ENCODE results near the gene ANKRD35.

The ANKRD35 gene

DNA sequence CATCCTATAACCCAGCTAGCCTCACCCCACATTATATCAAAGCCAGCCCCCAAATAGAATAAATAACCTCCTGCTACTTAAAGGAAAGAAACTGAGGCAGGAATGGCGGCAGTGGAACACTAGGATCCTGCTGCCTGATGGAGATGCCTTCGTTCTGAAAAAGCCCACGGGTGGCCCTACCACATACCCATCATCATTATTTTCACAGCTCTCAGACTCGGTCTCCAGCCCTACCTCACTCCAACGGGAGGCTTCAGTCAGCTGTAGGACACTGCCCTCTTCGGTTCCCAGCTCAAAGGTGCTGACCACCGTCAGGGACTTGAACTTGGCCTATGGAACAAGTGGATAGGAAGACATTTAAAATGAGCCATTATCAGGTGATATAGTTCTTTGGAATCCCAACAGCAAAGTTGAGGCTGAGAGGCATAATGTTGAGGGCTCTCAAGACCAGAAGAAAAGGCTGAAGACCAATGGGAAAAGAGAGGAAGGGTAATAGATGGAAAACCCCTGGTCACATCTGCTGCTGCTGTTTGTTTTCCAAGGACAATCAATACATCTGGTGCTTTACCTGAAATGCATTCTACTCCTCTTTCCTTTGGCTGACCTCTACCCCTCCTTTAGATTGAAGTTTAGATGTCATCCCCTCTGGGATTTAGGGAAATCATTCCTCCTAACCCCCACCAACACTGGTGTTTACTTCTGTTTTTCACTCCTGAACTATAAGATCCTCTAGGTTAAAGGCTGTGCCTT, 7.8 kb upstream of the ANKRD35 start:
- DNase-seq (ENCODE audit: low spot score), result no peak

DNA sequence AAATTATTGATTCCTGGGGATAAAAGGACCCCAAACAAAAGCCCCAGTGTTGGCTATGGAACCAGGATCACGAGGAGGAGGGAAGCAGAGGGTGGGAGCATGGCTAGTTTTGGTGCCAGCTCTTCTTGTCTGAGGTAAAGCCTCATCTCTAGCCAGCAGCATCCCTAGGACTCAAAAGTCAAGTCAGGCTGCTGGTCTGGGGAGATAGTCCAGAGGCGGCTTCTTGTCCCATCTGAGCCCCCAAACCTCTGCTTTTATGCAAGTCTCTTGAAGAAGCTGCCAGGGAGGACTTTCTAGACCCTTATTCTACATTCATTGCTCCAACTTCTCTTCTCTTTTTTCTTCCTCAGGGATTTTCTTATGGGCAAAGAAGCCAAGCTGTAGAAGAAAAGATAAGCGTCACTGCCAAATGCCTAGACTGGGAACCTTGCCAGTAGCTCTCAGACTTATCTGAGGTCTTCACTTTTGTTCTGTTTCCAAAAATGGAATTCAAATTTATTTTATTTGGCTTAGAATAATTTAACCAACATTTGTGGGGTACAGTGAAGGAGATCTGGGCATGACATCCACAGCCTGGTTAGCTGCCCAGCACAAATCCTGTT, 6.9 kb upstream of the ANKRD35 start:
- no peak for DNase-seq (ENCODE audit: low spot score)

DNA sequence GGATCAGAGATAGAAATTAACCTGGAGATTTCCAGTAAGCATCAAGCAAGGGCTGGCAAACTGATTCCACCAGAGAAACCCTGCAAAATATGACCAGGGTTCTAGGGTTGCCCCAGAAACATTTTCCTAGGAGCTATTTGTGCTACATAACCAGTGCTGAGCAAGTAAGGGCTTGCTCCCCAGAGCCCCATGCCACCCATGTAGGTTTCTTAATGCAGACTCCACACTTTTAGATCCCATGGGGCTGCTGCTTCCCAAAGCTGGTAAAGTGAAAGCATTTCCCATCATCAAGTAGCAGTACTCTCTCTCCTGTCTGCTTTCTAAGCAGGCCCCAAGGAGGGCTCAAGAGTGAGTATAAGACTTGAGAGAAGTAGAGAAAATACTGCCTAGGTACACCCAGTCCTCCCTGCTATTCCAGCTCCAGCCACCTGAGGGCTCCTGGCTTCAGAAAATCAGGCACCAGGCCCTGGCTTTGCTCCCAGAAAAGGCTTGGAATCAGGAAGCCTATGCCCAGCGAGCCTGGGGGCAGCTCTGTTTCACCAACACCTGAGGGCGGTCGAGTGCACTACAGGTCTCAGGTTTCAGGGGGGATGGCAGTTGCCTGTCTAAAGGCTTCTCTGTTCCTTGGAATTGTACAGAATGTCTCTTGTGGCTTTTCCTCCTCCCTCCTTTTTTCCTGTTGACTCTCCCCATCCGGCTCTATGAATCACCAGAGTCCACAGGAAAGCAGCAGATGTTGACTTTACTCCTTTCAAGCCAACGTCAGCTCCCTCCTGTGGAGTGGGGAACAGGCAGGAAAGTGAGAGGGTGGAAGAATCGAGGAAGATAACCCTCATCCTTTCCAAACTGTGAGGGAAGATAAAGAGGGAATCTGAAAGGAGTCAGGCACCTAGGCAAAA, 6.2 kb upstream of the ANKRD35 start:
- DNase-seq (ENCODE audit: low spot score), result peak; percentile 95

DNA sequence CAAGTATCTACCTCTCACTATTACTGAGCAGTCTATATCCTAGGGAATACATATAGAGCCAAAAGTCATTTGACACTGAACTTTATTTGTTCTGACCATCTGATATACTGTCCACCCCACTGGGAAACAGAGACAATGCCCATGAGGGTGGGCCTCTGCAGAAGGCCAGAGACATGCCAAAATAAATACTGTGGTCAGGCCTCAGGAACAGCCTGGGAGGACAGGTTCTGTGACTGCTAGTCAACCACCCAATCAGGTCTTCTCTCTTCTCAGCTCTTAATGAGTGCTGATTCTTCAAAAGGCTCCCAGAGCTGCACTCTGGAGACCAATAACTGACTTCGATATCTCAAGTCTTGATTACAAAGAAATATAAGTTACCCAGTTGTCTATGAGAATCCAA, 5.5 kb upstream of the ANKRD35 start:
- DNase-seq (ENCODE audit: low spot score), result no peak

GRCh38 chr1:145889722-145890121, 4.1 kb upstream of the ANKRD35 start:
- DNase-seq (ENCODE audit: low spot score), result no peak

DNA sequence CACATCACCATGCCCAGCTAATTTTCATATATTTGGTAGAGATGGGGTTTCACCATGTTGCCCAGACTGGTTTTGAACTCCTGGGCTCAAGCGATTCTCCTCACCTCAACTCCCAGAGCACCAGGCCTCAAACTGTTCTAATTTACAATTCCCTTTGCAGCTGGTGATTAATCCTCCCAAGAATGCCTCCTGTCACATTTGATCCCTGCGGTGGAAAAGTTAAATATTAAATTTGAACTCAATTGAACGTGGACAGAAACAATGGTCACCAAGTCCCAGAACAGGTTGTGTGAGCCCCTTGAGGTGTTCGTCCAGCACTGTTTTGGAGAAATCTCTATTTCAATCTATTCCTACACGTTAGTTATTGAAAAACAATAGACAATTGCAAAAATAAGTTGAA, 2.0 kb upstream of the ANKRD35 start:
- DNase-seq (ENCODE audit: low spot score), result no peak

DNA sequence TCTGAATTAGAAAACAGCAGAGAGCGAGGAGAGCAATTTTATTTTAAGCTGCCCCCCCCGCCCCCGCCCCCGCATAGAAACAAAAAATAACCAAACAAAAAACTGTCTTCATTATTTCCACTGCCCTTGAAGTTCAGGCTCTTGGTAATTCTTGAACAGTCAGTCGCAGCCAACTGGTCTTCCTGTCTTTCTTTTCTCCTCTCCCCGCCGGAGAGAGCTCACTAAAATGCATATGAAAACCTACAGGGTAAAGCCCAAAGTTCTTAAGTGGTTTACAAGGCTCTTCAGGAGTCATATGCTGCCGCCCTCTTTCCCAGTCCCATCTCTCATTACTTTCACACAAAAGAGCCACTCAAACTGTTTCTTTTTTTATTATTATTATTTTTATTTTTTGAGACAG, 1.1 kb upstream of the ANKRD35 start:
- DNase-seq (ENCODE audit: low spot score), result no peak

DNA sequence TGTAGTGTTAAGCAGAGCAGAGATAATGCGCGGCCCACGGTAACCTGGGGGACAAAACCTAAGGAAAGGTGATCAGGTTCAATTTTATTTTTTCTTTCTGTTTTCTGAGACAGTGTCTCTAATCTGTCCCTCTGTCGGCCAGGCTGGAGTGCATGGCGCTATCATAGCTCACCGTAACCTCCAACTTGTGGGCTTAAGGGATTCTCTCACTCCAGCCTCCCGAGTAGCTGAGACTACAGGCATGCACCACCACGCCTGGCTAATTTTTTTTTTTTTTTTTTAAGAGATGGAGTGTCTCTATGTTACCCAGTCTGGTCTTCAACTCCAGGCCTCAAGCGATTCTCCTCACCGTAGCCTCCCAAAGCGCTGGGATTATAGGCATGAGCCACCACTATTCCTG, 724 bp upstream of the ANKRD35 start:
- DNase-seq (ENCODE audit: low spot score), result no peak

DNA sequence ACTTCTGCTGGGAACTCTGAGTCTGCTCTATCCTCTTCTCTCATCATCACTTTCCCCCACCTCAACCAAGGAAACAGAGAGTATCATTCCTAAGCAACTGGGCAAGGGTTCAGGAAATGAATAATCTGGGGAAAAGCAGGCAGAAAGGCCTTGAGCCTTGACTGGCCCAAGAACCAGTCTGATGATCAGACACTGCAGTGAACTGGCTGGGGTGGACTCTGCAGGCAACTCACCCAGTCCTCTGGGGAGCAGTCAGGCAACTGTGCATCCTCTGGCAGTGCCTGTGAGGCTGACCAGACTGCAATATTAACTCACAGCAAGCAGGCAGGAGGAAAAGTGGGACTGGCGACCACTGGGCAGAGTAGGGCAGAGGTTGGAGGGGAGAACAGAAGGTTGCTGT, 991 bp downstream of the ANKRD35 start:
- DNase-seq (ENCODE audit: low spot score), result no peak

- no peak for DNase-seq (ENCODE audit: low spot score)
These were observed 5.9 kb downstream of the ANKRD35 start for GRCh38 chr1:145879775-145880174.

DNA sequence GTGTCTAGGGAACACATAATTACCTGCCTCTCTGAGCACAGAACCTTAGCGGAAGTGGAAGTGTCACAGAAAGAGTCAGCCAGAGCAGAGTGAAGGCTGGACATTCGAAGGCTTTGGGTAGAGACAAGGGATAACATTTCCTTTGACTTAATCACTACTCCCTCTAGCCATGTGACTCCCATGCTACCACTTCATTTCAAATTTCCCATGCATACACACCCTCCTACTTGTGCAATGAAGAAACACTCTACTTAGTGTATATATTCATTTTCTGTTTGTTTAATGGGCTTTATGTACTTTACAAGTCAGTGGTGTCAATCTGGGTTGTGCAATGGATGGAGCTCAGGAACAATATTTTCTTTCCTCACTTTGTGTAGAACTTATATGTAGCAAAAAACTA, 6.9 kb downstream of the ANKRD35 start:
- DNase-seq (ENCODE audit: low spot score), result no peak

DNA sequence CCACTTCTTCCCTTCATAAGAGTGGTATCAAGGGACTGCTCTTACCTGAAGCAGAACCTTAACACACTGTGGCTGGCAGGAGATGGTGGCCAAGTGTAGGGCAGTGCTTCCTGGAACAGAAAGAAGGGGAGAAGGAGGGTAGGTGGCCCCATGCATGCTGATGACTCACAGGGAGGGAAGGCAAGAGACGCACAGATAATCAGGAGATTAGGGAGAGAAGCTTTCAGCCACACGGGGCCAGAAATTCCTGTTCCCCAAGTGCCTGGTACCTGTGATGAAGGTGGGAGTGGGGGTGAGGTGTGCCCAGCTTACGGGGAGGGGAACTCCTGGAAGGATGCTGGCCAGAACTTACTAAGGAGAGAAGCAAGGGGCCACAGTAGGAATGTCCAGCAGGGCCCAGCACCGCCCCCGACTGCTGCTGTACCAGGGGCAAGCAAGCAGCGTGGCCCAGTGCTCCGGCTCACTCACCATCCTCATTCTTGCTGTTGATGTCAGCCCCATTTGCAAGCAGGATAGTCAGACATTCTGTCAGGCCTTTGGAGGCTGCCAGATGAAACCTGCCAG, 7.7 kb downstream of the ANKRD35 start:
- no peak for DNase-seq (ENCODE audit: low spot score)

- DNase-seq (ENCODE audit: low spot score), result no peak
These were observed 11.0 kb downstream of the ANKRD35 start for GRCh38 chr1:145874646-145875045.

DNA sequence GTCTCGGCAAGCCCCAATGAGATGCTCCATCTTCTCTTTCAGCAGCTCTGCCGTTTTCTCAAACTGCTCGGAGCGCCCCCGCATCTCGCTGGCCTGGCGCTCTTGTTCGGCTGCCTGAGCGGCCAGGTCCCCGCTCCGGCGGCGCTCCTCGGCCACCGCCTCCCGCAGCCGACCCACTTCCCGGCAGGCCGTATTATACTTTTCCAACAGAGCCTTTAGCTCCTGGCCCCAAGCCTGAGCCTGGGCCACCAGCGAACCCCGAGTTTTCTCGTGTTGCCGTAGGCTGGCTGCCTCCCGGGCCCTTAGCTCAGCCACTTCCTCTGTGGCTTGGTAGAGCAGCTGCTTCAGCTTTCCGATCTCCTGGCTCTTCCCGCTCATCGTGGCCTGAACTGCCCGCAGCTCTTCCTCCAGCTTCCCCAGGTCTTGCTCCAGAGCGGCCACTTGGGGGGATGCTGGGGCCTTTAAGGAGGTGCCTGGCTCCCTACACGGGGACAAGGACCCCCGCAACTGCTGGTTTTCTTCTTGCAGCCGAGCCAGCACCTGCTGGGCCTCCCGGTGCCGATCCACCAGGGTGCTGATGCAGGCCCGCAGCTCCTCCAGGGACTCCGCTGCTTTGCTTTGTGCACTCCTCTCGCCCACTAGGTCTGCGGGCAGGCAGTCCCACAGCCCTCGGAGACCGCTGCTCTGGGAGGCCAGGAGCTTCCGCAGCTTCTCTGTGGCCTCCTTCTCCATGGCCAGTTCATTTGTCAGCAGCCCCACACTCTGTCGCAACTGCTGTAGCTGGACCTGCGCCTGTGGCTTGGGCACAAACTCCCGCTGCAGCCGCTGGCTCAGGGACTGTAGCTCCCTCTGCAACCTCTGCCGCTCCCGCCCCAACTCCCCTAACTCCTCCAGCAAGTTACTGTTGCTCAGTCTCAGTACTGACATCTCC, 13.4 kb downstream of the ANKRD35 start:
- DNase-seq (ENCODE audit: low spot score), result peak; percentile 80

- no peak for DNase-seq (ENCODE audit: low spot score)
These were observed 17.4 kb downstream of the ANKRD35 start for GRCh38 chr1:145868232-145868631.

- no peak for DNase-seq (ENCODE audit: low spot score)
These were observed 22.2 kb downstream of the ANKRD35 start for GRCh38 chr1:145863282-145864018.

DNA sequence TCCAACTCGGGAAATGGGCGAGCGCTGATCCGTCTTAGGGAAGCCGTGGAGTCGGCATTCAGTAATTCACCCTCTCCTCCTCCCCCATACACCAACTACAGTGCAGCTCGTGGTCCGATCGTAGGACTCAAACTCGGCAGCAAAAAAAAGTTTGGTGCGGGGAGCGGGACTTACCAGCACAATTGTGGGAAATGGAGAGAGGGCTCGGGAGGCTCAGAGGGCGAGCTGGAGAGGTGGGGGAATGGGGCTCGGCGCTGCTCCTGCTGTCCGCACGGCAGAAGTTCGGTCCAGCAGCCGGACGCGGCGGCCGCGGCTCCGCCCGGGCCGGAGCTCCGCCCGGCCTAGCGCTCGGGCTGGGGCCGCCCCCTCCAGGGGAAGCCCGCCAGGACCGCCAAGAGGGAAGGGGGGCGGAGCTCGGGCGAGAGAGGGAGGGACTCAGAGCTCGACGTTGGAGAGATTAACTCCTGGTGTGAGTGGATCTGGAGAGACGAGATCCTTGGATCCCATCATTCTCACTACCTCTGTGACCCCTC, 26.1 kb downstream of the ANKRD35 start:
- peak; percentile 86 for DNase-seq (ENCODE audit: low spot score)

DNA sequence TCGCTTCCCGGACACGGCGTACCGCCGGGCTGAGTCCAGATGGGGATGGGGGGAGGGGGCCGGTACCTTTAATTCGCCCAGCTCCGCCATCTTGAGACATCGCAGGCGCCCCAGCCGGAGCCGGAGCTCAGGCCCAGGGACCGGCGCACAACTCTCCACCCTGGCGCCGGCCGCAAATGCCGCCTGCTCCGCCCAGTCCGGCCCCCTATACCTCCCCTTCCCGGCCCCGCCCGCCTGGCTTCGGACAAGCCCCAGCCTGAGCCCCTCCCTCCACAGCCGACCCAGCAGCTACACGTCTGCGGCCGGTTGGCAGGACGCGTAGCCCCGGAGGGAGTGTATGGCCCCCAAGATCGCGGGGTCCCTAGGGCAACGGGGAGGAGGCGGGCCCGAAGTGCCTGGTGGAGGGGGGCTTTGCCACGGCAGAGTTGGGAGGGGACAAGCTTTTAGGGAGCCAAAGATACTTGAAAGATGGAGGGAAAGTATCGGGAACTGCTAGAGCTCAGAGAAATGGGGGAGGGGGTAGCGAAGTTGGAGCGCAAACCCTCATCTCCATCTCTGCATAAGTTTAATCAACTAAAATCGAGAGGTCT, 26.7 kb downstream of the ANKRD35 start, which contains the start of gene PIAS3:
TSS of gene PIAS3 (minus strand) at position 181 of the 590 bp plus-strand sequence. CDS start at position 90, 91 bp downstream.
- DNase-seq (ENCODE audit: low spot score), result peak; percentile 94

- DNase-seq (ENCODE audit: low spot score), result peak; percentile 76
These were observed 27.3 kb downstream of the ANKRD35 start for GRCh38 chr1:145858238-145858900.

All from SK-N-DZ (cell line).